K562 (cell line): ENCODE measurements around the gene LRRC61. TPM values are rescaled to one million over a fixed set of nuclear protein-coding genes. Genes with fewer than 3 reads are reported as not detected.
A peak's percentile ranks its signal among the peaks of the same experiment; 100 is the strongest.

Source experiments
- DMBX1 ChIP-seq: fragments of 250-450 bp; sonication (Bioruptor Pico); IDR thresholded peaks from 2 replicates; pipeline ENCODE4 v1.8.0; 2022; ENCODE audit warnings: inconsistent platforms, mild to moderate bottlenecking, moderate library complexity, borderline replicate concordance
- FOXA3 ChIP-seq, 2 experiments: fragments of 450-650 bp in 1 of 2; sonication (generic) in 1 of 2; formaldehyde crosslinking; IDR thresholded peaks in 1 of 2; conservative IDR thresholded peaks in 1 of 2; 2 replicates each; pipeline versions ENCODE4 v1.4.0 to v1.8.0; 2020 to 2022; ENCODE audit warnings: mild to moderate bottlenecking in 2 of 2, missing genetic modification reagents in 1 of 2
- MEIS2 ChIP-seq: fragments of 450-650 bp; IDR thresholded peaks from 2 replicates; pipeline ENCODE4 v1.6.1; 2014; ENCODE audit warnings: mild to moderate bottlenecking; ENCODE audit not compliant: partially characterized antibody
- NRF1 ChIP-seq, 2 experiments: fragments of 450-650 bp; IDR thresholded peaks in 1 of 2; conservative IDR thresholded peaks in 1 of 2; 2 replicates each; pipeline ENCODE4 v1.6.1; 2014; ENCODE audit warnings: mild to moderate bottlenecking in 2 of 2
- PHTF2 ChIP-seq: fragments of 250-450 bp; sonication (Bioruptor Pico); IDR thresholded peaks from 2 replicates; pipeline ENCODE4 v1.5.0; 2021; ENCODE audit warnings: mild to moderate bottlenecking
- POLR2H ChIP-seq: IDR thresholded peaks from 2 replicates; pipeline ENCODE4 v1.6.1; 2016; ENCODE audit warnings: missing genetic modification characterization, low read depth, mild to moderate bottlenecking, control low read depth, missing compliant biosample characterization, moderate library complexity
- SETDB1 ChIP-seq: IDR thresholded peaks from one replicate; pipeline ENCODE4 v1.6.1; 2012; ENCODE audit warnings: low read length, control low read depth, inconsistent platforms
- ZNF23 ChIP-seq: fragments of 250-450 bp; sonication (Bioruptor Pico); IDR thresholded peaks from 2 replicates; pipeline ENCODE4 v1.4.0; 2020; ENCODE audit warnings: mild to moderate bottlenecking
- ZNF232 ChIP-seq: sonication (generic); formaldehyde crosslinking; IDR thresholded peaks from 2 replicates; pipeline ENCODE4 v1.8.0; 2022; ENCODE audit warnings: mild to moderate bottlenecking, missing genetic modification reagents
- ZNF589 ChIP-seq: fragments of 200-800 bp; sonication (Bioruptor generic); IDR thresholded peaks from 2 replicates; pipeline ENCODE4 v1.6.1; 2016; ENCODE audit warnings: low read depth, missing genetic modification characterization, missing compliant biosample characterization
- ZNF764 ChIP-seq: fragments of 250-450 bp; sonication (Bioruptor Pico); IDR thresholded peaks from 2 replicates; pipeline ENCODE4 v1.4.0; 2020; ENCODE audit warnings: low read depth, mild to moderate bottlenecking, moderate library complexity
- polyA plus RNA-seq, 8 experiments: library from polyadenylated mRNA; depleted of rRNA in 4 of 8; stranded (reverse) in 5 of 8; unstranded in 3 of 8; fragments of >200 nt; fragmentation: Nextera tagmentation in 2 of 8; fragmentation: Illumina TruSeq in 1 of 8; extraction: Ambion mirVana in 2 of 8; extraction: Trizol in 1 of 8; gene quantifications; 2 replicates each; pipeline versions ENCODE4 v1.2.1 to v1.2.3, GENCODE V29; 2011 to 2014; ENCODE audit warnings: inconsistent platforms in 1 of 8, missing spikeins in 1 of 8
- total RNA-seq, 7 experiments: library from RNA; depleted of rRNA in 6 of 7; stranded (reverse); fragments of >200 nt in 6 of 7; fragmentation: Illumina TruSeq in 2 of 7; extraction: Trizol in 2 of 7; gene quantifications; 2 replicates each; pipeline versions ENCODE4 v1.2.1 to v1.2.3, GENCODE V29; 2011 to 2021; ENCODE audit warnings: low replicate concordance in 1 of 7
- TF ChIP-seq, protein P1 (sequence below): sonication (generic); formaldehyde crosslinking; IDR thresholded peaks from 2 replicates; pipeline ENCODE4 v1.8.0; 2023; ENCODE audit warnings: mild to moderate bottlenecking, missing genetic modification reagents
- TF ChIP-seq, protein P2 (sequence below): fragments of 250-450 bp; sonication (Bioruptor Pico); IDR thresholded peaks from 2 replicates; pipeline ENCODE4 v1.8.0; 2022; ENCODE audit warnings: moderate library complexity, mild to moderate bottlenecking, inconsistent platforms
- TF ChIP-seq, protein P3 (sequence below): fragments of 450-650 bp; IDR thresholded peaks from 2 replicates; pipeline ENCODE4 v1.6.1; 2017; ENCODE audit warnings: antibody characterized with exemption, mild to moderate bottlenecking
- TF ChIP-seq, protein P4 (sequence below), 2 experiments: fragments of 250-450 bp in 1 of 2; fragments of 450-650 bp in 1 of 2; sonication (Bioruptor Pico) in 1 of 2; IDR thresholded peaks; 2 replicates each; pipeline versions ENCODE4 v1.6.1 to v1.8.0; 2016 to 2021; ENCODE audit warnings: mild to moderate bottlenecking in 2 of 2, moderate library complexity in 2 of 2, missing compliant biosample characterization in 1 of 2, missing genetic modification characterization in 1 of 2

LRRC61 gene
- total and polyA plus RNA-seq, 9 of the 15 experiments (the other 6 are each of a cell fraction or from before 2014, with no cell fraction given), result 1.3 to 55.2 (median 35.2) TPM

DNA sequence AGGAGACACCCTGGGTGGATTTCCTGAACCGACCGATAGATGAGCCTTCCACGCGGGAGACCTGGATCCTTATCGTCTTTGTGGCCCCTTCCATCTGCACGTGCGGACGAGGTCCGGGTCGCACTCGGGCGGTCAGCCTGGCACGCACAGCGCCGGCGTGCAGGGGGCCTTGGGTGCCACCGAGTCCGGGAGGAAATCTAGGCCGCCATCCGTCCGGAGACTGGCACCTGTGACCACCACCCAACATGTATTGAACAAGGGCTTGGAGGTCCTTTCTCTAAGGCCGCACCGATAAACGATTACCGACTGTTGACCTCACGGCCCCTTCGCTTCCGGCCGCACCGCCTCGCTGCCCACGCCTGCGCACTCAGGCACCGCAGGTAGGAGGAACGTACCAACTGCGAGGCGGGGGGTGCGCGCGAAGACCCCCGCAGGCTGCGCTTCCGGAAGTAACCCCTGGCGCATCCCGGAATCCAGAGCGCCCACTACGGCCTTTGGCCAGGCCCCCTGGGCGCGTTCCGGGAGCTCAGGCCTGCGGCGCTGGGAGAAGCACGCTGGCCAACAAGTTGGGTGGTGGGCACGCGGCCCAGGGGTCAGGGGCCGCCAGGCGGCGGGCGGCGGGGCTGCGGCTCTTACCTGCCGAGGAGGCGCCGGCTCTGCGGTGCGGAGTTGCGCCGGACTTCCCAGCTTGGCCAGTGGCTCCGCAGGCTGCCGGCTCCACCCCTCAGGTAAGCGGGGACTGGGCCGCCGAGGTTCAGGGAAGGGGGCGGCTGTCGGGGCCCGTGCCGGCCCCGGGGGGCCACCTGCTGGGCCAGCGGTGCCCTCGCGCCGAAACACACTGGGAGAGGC lies at the start of gene LRRC61, which contains the start of gene ACTR3C (continued):
- TF ChIP-seq, protein P1, sequence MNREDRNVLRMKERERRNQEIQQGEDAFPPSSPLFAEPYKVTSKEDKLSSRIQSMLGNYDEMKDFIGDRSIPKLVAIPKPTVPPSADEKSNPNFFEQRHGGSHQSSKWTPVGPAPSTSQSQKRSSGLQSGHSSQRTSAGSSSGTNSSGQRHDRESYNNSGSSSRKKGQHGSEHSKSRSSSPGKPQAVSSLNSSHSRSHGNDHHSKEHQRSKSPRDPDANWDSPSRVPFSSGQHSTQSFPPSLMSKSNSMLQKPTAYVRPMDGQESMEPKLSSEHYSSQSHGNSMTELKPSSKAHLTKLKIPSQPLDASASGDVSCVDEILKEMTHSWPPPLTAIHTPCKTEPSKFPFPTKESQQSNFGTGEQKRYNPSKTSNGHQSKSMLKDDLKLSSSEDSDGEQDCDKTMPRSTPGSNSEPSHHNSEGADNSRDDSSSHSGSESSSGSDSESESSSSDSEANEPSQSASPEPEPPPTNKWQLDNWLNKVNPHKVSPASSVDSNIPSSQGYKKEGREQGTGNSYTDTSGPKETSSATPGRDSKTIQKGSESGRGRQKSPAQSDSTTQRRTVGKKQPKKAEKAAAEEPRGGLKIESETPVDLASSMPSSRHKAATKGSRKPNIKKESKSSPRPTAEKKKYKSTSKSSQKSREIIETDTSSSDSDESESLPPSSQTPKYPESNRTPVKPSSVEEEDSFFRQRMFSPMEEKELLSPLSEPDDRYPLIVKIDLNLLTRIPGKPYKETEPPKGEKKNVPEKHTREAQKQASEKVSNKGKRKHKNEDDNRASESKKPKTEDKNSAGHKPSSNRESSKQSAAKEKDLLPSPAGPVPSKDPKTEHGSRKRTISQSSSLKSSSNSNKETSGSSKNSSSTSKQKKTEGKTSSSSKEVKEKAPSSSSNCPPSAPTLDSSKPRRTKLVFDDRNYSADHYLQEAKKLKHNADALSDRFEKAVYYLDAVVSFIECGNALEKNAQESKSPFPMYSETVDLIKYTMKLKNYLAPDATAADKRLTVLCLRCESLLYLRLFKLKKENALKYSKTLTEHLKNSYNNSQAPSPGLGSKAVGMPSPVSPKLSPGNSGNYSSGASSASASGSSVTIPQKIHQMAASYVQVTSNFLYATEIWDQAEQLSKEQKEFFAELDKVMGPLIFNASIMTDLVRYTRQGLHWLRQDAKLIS (CRISPR knock-in tag), result peak; percentile 98
- TF ChIP-seq, protein P2, sequence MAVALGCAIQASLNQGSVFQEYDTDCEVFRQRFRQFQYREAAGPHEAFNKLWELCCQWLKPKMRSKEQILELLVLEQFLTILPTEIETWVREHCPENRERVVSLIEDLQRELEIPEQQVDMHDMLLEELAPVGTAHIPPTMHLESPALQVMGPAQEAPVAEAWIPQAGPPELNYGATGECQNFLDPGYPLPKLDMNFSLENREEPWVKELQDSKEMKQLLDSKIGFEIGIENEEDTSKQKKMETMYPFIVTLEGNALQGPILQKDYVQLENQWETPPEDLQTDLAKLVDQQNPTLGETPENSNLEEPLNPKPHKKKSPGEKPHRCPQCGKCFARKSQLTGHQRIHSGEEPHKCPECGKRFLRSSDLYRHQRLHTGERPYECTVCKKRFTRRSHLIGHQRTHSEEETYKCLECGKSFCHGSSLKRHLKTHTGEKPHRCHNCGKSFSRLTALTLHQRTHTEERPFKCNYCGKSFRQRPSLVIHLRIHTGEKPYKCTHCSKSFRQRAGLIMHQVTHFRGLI (CRISPR knock-in tag), result peak; percentile 87; the same call in 1 of the 2 replicates
- TF ChIP-seq FOXA3 (CRISPR knock-in tag; conservative IDR thresholded peaks at IDR 0.05 in 1 of 2, IDR thresholded peaks at IDR 0.05 in 1 of 2) (peak in 1 of 2 experiments; percentile 89; a peak in 2 of 4 replicates), DMBX1 (CRISPR knock-in tag) (peak; percentile 93), PHTF2 (CRISPR knock-in tag) (peak; percentile 74; the same call in 1 of the 2 replicates), ZNF764 (CRISPR knock-in tag) (peak; percentile 48; the same call in 1 of the 2 replicates), ZNF589 (CRISPR knock-in tag) (peak; percentile 79; the same call in 1 of the 2 replicates), SETDB1 (no peak), MEIS2 (peak; percentile 72), POLR2H (tag) (peak; percentile 9), ZNF232 (peak; percentile 97), NRF1 (conservative IDR thresholded peaks at IDR 0.05 in 1 of 2, IDR thresholded peaks at IDR 0.05 in 1 of 2) (peak; percentile 95 to 96), ZNF23 (CRISPR knock-in tag) (peak; percentile 62; the same call in 1 of the 2 replicates)
- TF ChIP-seq, protein P3, sequence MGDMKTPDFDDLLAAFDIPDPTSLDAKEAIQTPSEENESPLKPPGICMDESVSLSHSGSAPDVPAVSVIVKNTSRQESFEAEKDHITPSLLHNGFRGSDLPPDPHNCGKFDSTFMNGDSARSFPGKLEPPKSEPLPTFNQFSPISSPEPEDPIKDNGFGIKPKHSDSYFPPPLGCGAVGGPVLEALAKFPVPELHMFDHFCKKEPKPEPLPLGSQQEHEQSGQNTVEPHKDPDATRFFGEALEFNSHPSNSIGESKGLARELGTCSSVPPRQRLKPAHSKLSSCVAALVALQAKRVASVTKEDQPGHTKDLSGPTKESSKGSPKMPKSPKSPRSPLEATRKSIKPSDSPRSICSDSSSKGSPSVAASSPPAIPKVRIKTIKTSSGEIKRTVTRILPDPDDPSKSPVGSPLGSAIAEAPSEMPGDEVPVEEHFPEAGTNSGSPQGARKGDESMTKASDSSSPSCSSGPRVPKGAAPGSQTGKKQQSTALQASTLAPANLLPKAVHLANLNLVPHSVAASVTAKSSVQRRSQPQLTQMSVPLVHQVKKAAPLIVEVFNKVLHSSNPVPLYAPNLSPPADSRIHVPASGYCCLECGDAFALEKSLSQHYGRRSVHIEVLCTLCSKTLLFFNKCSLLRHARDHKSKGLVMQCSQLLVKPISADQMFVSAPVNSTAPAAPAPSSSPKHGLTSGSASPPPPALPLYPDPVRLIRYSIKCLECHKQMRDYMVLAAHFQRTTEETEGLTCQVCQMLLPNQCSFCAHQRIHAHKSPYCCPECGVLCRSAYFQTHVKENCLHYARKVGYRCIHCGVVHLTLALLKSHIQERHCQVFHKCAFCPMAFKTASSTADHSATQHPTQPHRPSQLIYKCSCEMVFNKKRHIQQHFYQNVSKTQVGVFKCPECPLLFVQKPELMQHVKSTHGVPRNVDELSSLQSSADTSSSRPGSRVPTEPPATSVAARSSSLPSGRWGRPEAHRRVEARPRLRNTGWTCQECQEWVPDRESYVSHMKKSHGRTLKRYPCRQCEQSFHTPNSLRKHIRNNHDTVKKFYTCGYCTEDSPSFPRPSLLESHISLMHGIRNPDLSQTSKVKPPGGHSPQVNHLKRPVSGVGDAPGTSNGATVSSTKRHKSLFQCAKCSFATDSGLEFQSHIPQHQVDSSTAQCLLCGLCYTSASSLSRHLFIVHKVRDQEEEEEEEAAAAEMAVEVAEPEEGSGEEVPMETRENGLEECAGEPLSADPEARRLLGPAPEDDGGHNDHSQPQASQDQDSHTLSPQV, result peak; percentile 97
- TF ChIP-seq, protein P4, sequence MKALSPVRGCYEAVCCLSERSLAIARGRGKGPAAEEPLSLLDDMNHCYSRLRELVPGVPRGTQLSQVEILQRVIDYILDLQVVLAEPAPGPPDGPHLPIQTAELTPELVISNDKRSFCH (CRISPR knock-in tag; IDR thresholded peaks at IDR 0.05), result no peak
- TF ChIP-seq, protein P4 (tag; IDR thresholded peaks at IDR 0.05), result peak; percentile 97
